ENCODE measurements around the gene RP9. TPM values are rescaled to one million over a fixed set of nuclear protein-coding genes. Genes with fewer than 3 reads are reported as not detected.

RP9 gene
- total and polyA plus RNA-seq, 2 of the 13 experiments (the other 11 are each of a cell fraction or from before 2014, with no cell fraction given): 14.2 to 18.6 TPM

GRCh38 chr7:33130184-33130583, 21.0 kb upstream of the RP9 start (continued):
- TF ChIP-seq ZNF142 (CRISPR knock-in tag; IDR thresholded peaks at IDR 0.05): no peak
- TF ChIP-seq PBX3 (CRISPR knock-in tag; IDR thresholded peaks at IDR 0.05; ENCODE audit: borderline replicate concordance): no peak
- TF ChIP-seq ZNF292 (CRISPR knock-in tag; IDR thresholded peaks at IDR 0.05; ENCODE audit: borderline replicate concordance, low read depth): no peak

- ChIA-PET CTCF (ENCODE audit: low intra/inter-chr PET ratio, low total read pairs) (no interaction called here), POLR2A (interaction anchor here (1.2 kb wide), 1 partner anchor 10 kb away, joined by 3 read pairs; no protein-coding TSS in a partner anchor)
- no TSS peak for BruUV-seq (replicated peaks)
- FAIRE-seq (no peak), ATAC-seq (peak; percentile 48), DNase-seq (ENCODE audit: low spot score) (no peak)
- Histone ChIP-seq H3K4me1 (ENCODE audit: insufficient read depth, low read length) (peaks cover 29% of the 10 kb centered on the region), H4K20me1 (ENCODE audit: insufficient read depth, low read length) (no peaks in the 10 kb centered on the region), H3K9me3 (ENCODE audit: low read length) (no peaks in the 10 kb centered on the region), H3K79me2 (ENCODE audit: insufficient read depth, low read length) (no peaks in the 10 kb centered on the region), H3K27ac (ENCODE audit: extremely low read length, insufficient read depth, low read length) (peak overlapping the region; percentile 75), H3K9ac (ENCODE audit: insufficient read depth, low read depth, low read length) (peak overlapping the region; percentile 75), H3K4me2 (ENCODE audit: low read depth, low read length) (peak overlapping the region; percentile 95), H3K4me3 (replicated peaks in 1 of 3; ENCODE audit: insufficient read depth in 1 of 3, low read depth in 2 of 3, low read length in 3 of 3) (peak overlapping the region; percentile 87 to 89 (median 89)), H2AFZ (ENCODE audit: low read length) (peak overlapping the region; percentile 74), H3K36me3 (replicated peaks in 1 of 2; ENCODE audit: control insufficient read depth in 1 of 2, insufficient read depth in 2 of 2, low read length in 2 of 2) (no peaks in the 10 kb centered on the region), H3K27me3 (ENCODE audit: control insufficient read depth in 1 of 2, insufficient read depth in 2 of 2, low read length in 2 of 2) (no peaks in the 10 kb centered on the region)
- in situ Hi-C loops (cut with HindIII; ENCODE audit: extremely low pct_ligation_motif_present, low pct_unique_long_range_greater_than_20kb): no loop called here
- 0% methylated on average over 9 of the region's 11 CpGs for WGBS (ENCODE audit: low lambda C conversion rate)
- TF ChIP-seq ZNF777 (CRISPR knock-in tag; IDR thresholded peaks at IDR 0.05) (peak; percentile 84), ZMAT3 (CRISPR knock-in tag; conservative IDR thresholded peaks at IDR 0.05) (no peak), ZMYM2 (CRISPR knock-in tag; IDR thresholded peaks at IDR 0.05) (peak; percentile 7; the same call in 1 of the 2 replicates)
- intact Hi-C loops (cut with micrococcal nuclease; ENCODE audit: unreplicated experiment): no loop called here
Observed at GRCh38 chr7:33129806-33130153, 20.6 kb upstream of the RP9 start.
